Testis (tissue), 3 donors: ENCODE data around the gene MED16. TPM values are rescaled to one million over a fixed set of nuclear protein-coding genes. Genes with fewer than 3 reads are reported as not detected.

Experiments used
- DNase-seq: peaks from one replicate; pipeline ENCODE4 v3.0.0-alpha.2; 2019
- H3K27ac ChIP-seq, 2 donors: fragments of 200-600 bp; sonication (generic); one replicate each; pipeline ENCODE4 v1.5.1; 2019
- H3K27me3 ChIP-seq: fragments of 200-600 bp; sonication (generic); one replicate; pipeline ENCODE4 v1.5.1; 2019
- H3K36me3 ChIP-seq: fragments of 200-600 bp; sonication (generic); one replicate; pipeline ENCODE4 v1.5.1; 2017; ENCODE audit warnings: low read depth; ENCODE audit errors: missing control alignments
- H3K4me1 ChIP-seq: fragments of 200-600 bp; sonication (generic); one replicate; pipeline ENCODE4 v1.5.1; 2019
- H3K4me3 ChIP-seq, 2 donors: fragments of 200-600 bp; sonication (generic); one replicate each; pipeline ENCODE4 v1.5.1; 2017 to 2019
- H3K9me3 ChIP-seq: fragments of 200-600 bp; sonication (generic); one replicate; pipeline ENCODE4 v1.5.1; 2017
- CTCF ChIP-seq, 3 experiments: fragments of 450-650 bp in 2 of 3; fragments of 200-600 bp in 1 of 3; sonication (generic) in 1 of 3; IDR thresholded peaks; one replicate each; pipeline ENCODE4 v1.5.1; 2016 to 2019; ENCODE audit warnings: antibody characterized with exemption in 3 of 3, mild to moderate bottlenecking in 2 of 3, moderate library complexity in 1 of 3
- POLR2A ChIP-seq: fragments of 450-650 bp; IDR thresholded peaks from one replicate; pipeline ENCODE4 v1.6.1; 2017; ENCODE audit warnings: antibody characterized with exemption, mild to moderate bottlenecking, moderate library complexity
- WGBS, 2 donors: methylation state at CpG; one replicate each; pipeline ENCODE4 v1.1.5; 2018; 5-methylcytosine and 5-hydroxymethylcytosine counted together
- intact Hi-C: fragments of 100-400 bp; cut with DNase I; formaldehyde crosslinking; loops from one replicate; pipeline ENCODE4 v1.15.1; 2023; ENCODE audit warnings: low total_unique reads
- polyA plus RNA-seq: library from polyadenylated mRNA; stranded (reverse); fragments of 350-450 nt; fragmentation: Illumina TruSeq; extraction: RNeasy Lipid Tissue Mini Kit (QIAGEN cat#74804); gene quantifications from one replicate; pipeline ENCODE4 v1.2.3, GENCODE V29; 2014; ENCODE audit warnings: low read depth, low replicate concordance; ENCODE audit not compliant: insufficient read depth
- total RNA-seq, 2 donors: library from RNA; depleted of rRNA; stranded (reverse); fragments of >200 nt; gene quantifications; one replicate each; pipeline ENCODE4 v1.2.3, GENCODE V29; 2016

Gene MED16
- total and polyA plus RNA-seq, 3 donors from 2014 or later = 50.7 to 124 (median 94.7) TPM

GRCh38 chr19:900302-901111 lies 7.5 kb upstream of the MED16 start:
- Histone ChIP-seq H3K36me3 (no peaks in the 10 kb centered on the region), H3K27me3 (no peaks in the 10 kb centered on the region), H3K4me3 (no peak overlapping the region), H3K4me1 (no peaks in the 10 kb centered on the region), H3K9me3 (no peaks in the 10 kb centered on the region), H3K27ac (no peak overlapping the region)
- DNase-seq = peak; percentile 38
- intact Hi-C loops = no loop called here
- TF ChIP-seq CTCF (IDR thresholded peaks at IDR 0.05) = no peak
- TF ChIP-seq POLR2A = no peak
- 71 to 73% methylated on average over 12 to 30 of the region's 30 CpGs for WGBS, 2 donors

GRCh38 chr19:900043-900301 lies 7.0 kb upstream of the MED16 start:
- H3K27ac ChIP-seq = no peak overlapping the region
- TF ChIP-seq CTCF (IDR thresholded peaks at IDR 0.05) = no peak
- TF ChIP-seq POLR2A = no peak
- no peaks in the 10 kb centered on the region for H3K27me3 ChIP-seq
- H3K4me1 ChIP-seq = no peaks in the 10 kb centered on the region
- no peak for DNase-seq
- H3K4me3 ChIP-seq = no peak overlapping the region
- H3K36me3 ChIP-seq = no peaks in the 10 kb centered on the region
- intact Hi-C loops = no loop called here
- no peaks in the 10 kb centered on the region for H3K9me3 ChIP-seq
- WGBS, 2 donors = 86 to 89% methylated on average over 7 to 15 of the region's 15 CpGs

DNA sequence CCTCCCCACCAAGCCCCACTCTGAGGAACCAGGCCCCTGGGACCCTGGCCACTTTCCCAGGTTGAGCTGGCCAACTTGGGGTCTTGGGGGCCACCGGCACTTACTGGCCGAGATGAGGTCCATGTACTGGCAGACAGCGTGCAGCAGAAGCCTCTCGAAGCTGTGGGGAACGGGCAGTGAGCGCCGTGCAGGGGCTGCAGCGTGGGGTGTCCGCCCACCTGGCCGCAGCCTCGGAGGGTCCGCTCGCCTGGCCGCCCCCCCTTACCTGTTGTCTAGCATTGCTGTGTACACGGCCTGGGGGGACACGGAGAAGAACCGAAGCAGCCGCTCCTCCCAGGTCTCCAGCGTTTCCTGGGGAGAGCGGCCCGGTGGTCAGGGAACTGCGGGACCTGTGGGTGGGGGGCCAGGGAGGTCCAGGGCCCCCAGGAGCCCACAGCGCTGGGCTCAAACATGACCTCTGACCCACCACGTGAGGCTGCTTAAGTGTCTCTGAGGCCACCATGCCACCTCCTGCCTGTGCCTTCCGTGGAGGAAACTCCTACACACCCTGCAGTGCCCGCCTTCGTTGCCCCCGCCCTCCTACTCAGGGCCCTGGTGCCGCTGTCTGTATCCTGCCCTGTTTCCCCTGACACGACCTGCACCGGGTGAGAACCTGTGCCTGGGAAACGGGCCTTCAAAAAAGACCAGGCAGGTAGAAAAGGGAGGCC lies 6.5 kb upstream of the MED16 start:
- Histone ChIP-seq H3K36me3 (no peaks in the 10 kb centered on the region), H3K4me3 (no peak overlapping the region), H3K27ac (no peak overlapping the region), H3K9me3 (no peaks in the 10 kb centered on the region), H3K27me3 (no peaks in the 10 kb centered on the region), H3K4me1 (no peaks in the 10 kb centered on the region)
- no peak for DNase-seq
- 85 to 88% methylated on average over 12 to 32 of the region's 32 CpGs for WGBS, 2 donors
- intact Hi-C loops = no loop called here
- no peak for TF ChIP-seq CTCF (IDR thresholded peaks at IDR 0.05)
- no peak for TF ChIP-seq POLR2A

GRCh38 chr19:898663-899062 lies 5.7 kb upstream of the MED16 start:
- Histone ChIP-seq H3K4me1 (no peaks in the 10 kb centered on the region), H3K27ac (no peak overlapping the region), H3K27me3 (no peaks in the 10 kb centered on the region), H3K4me3 (no peak overlapping the region), H3K36me3 (no peaks in the 10 kb centered on the region), H3K9me3 (no peaks in the 10 kb centered on the region)
- DNase-seq = peak; percentile 62
- WGBS, 2 donors = 73 to 75% methylated on average over 20 of the region's 20 CpGs
- intact Hi-C loops = no loop called here
- TF ChIP-seq CTCF (IDR thresholded peaks at IDR 0.05) (no peak), POLR2A (no peak)
